Measurements from ENCODE around the gene COQ3.

The COQ3 gene

GRCh38 chr6:99333068-99333467, 60.9 kb downstream of the COQ3 start:
- peak; percentile 81 to 85 for ATAC-seq (replicated peaks)
- H3K27ac Mint-ChIP-seq: no peak overlapping the region

GRCh38 chr6:99331531-99331930, 62.5 kb downstream of the COQ3 start:
- Mint-ChIP-seq H3K27me3 (peaks cover 7 to 16% of the 10 kb centered on the region in 2 donors), H3K9me3 (no peaks in the 10 kb centered on the region), H3K36me3 (no peaks in the 10 kb centered on the region), H3K4me3 (no peak overlapping the region), H3K27ac (no peak overlapping the region), H3K4me1 (peaks cover 15 to 19% of the 10 kb centered on the region in 2 donors)
- no peak for ATAC-seq (replicated peaks)
- no peak for DNase-seq

More at GRCh38 chr6:99333068-99333467, 60.9 kb downstream of the COQ3 start:
- Mint-ChIP-seq H3K9me3 (no peaks in the 10 kb centered on the region), H3K4me1 (peaks cover 15 to 19% of the 10 kb centered on the region in 2 donors), H3K4me3 (no peak overlapping the region), H3K27me3 (peaks cover 15 to 27% of the 10 kb centered on the region in 2 donors), H3K36me3 (no peaks in the 10 kb centered on the region)
- peak; percentile 51 for DNase-seq

GRCh38 chr6:99330159-99330558, 63.8 kb downstream of the COQ3 start:
- peak; percentile 58 for DNase-seq
- H3K36me3 Mint-ChIP-seq: no peaks in the 10 kb centered on the region
- peaks cover 15 to 19% of the 10 kb centered on the region in 2 donors for H3K4me1 Mint-ChIP-seq

GRCh38 chr6:99324996-99325395, 69.0 kb downstream of the COQ3 start:
- no peak for DNase-seq
- Mint-ChIP-seq H3K27me3 (peaks cover 11 to 12% of the 10 kb centered on the region in 2 donors), H3K27ac (no peak overlapping the region), H3K4me1 (no peaks in the 10 kb centered on the region), H3K36me3 (no peaks in the 10 kb centered on the region), H3K9me3 (no peaks in the 10 kb centered on the region), H3K4me3 (no peak overlapping the region)
- ATAC-seq (replicated peaks): no peak

More at GRCh38 chr6:99330159-99330558, 63.8 kb downstream of the COQ3 start:
- H3K27ac Mint-ChIP-seq: no peak overlapping the region
- ATAC-seq (replicated peaks): peak; percentile 89 to 91
- peaks cover 7 to 12% of the 10 kb centered on the region in 2 donors for H3K27me3 Mint-ChIP-seq
- H3K9me3 Mint-ChIP-seq: no peaks in the 10 kb centered on the region
- H3K4me3 Mint-ChIP-seq: no peak overlapping the region
